ENCODE data around the gene AFAP1L1. TPM values are rescaled to one million over a fixed set of nuclear protein-coding genes. Genes with fewer than 3 reads are reported as not detected.

Gene AFAP1L1
- total RNA-seq, 4 donors from 2014 or later: 48.8 to 99.8 (median 70.3) TPM

GRCh38 chr5:149358868-149359495, 87.3 kb downstream of the AFAP1L1 start:
- TF ChIP-seq CTCF (IDR thresholded peaks at IDR 0.05; ENCODE audit: low read depth): no peak

- no peak for TF ChIP-seq CTCF (IDR thresholded peaks at IDR 0.05; ENCODE audit: low read depth)
Measured at GRCh38 chr5:149360272-149360671, 88.6 kb downstream of the AFAP1L1 start.

GRCh38 chr5:149362541-149362940, 90.9 kb downstream of the AFAP1L1 start:
- no peak for TF ChIP-seq CTCF (IDR thresholded peaks at IDR 0.05; ENCODE audit: low read depth)

GRCh38 chr5:149363358-149363757, 91.7 kb downstream of the AFAP1L1 start:
- TF ChIP-seq CTCF (IDR thresholded peaks at IDR 0.05; ENCODE audit: low read depth): no peak

DNA sequence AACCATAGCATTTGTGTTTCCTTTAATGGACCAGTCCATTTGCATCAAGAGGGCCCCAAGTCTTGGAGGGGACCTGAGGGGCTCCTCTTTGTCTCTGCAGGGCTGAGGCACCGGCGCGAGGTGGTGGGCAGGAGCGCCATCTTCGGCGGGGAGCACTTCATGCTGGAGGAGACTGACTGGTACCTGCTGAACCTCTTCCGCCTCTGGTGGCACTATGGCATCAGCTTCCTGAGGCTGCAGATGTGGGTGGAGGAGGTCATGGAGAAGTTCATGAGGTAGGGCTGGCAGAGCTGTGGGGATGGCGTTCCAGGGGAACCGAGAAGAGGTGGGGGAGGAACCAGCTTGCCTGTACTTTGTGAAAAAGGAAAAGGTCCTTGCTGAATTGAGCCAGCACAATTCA, 92.3 kb downstream of the AFAP1L1 start:
- no peak for TF ChIP-seq CTCF (IDR thresholded peaks at IDR 0.05; ENCODE audit: low read depth)

- no peak for TF ChIP-seq CTCF (IDR thresholded peaks at IDR 0.05; ENCODE audit: low read depth)
Measured at GRCh38 chr5:149364719-149365118, 93.1 kb downstream of the AFAP1L1 start.

GRCh38 chr5:149365418-149365817, 93.8 kb downstream of the AFAP1L1 start:
- TF ChIP-seq CTCF (IDR thresholded peaks at IDR 0.05; ENCODE audit: low read depth): no peak

Measured in subcutaneous adipose tissue (tissue), 4 donors.